PFSK-1 (cell line): Measurements from ENCODE around the gene FLNC.

Experiments used
- POLR2AphosphoS5 ChIP-seq: IDR thresholded peaks from 2 replicates; pipeline ENCODE4 v1.6.1; 2012; ENCODE audit warnings: low read depth, mild to moderate bottlenecking, control low read depth, low read length, moderate library complexity
- SIN3A ChIP-seq: IDR thresholded peaks from 2 replicates; pipeline ENCODE4 v1.6.1; 2012; ENCODE audit warnings: mild to moderate bottlenecking, low read length, moderate library complexity, borderline replicate concordance; ENCODE audit not compliant: insufficient read depth
- TAF1 ChIP-seq: IDR thresholded peaks from 2 replicates; pipeline ENCODE4 v1.6.1; 2012; ENCODE audit warnings: low read length, control low read depth, borderline replicate concordance; ENCODE audit not compliant: insufficient read depth

GRCh38 chr7:128873234-128873633 lies 43.0 kb downstream of the FLNC start:
- TF ChIP-seq SIN3A (no peak), POLR2AphosphoS5 (no peak), TAF1 (no peak)
